Measurements from ENCODE around the gene BTN3A1. TPM values are rescaled to one million over a fixed set of nuclear protein-coding genes. Genes with fewer than 3 reads are reported as not detected.

BTN3A1 gene
- total and polyA plus RNA-seq, 2 of the 8 experiments (the other 6 are each of a cell fraction or from before 2014, with no cell fraction given) = 4.7 to 5.6 TPM

DNA sequence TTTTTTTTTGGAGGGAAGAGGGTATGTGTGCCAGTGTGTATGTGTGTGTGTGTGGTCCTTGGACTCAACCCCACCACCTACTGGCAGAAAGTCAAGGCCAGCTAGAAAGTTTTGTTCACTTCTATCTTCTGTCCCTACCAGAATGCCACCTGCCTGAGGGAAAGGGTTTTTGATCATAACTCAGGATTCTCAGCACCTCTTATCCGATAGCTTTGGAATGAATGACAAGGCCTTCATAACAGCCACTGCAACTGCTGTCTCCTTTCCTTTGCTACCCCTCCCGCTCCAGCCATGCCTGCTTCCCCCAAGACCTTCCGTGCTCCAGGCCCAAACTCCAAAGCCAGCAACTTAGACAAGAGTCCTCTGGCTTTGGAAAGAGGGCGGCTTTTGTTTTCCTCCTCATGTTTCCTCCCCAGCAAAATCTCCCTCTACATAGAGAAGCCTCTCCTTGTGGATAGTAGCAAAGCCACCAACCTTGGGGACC is 18.7 kb downstream of the BTN3A1 start (continued):
- no peak for TF ChIP-seq YY1 (IDR thresholded peaks at IDR 0.05; ENCODE audit: low read depth, low read length)
- no peak; the same call in 1 of the 2 replicates for TF ChIP-seq RFX5 (IDR thresholded peaks at IDR 0.05; ENCODE audit: borderline replicate concordance, low read depth, low read length)
- no peak for TF ChIP-seq CHD1 (IDR thresholded peaks at IDR 0.05; ENCODE audit: low read depth, low read length)
- TF ChIP-seq SUZ12 (IDR thresholded peaks at IDR 0.05; ENCODE audit: low read length) = no peak
- no peak for TF ChIP-seq SP1 (IDR thresholded peaks at IDR 0.05; ENCODE audit: low read depth, low read length)
- TF ChIP-seq KDM1A (IDR thresholded peaks at IDR 0.05; ENCODE audit: borderline replicate concordance, low read length) = no peak
- TF ChIP-seq TEAD4 (IDR thresholded peaks at IDR 0.05; ENCODE audit: low read depth, low read length) = 0 out of 2 replicates have a peak, but pooled peaks have one; percentile 13
- TF ChIP-seq RAD21 (IDR thresholded peaks at IDR 0.05 in 1 of 2, conservative IDR thresholded peaks at IDR 0.05 in 1 of 2; ENCODE audit: low read depth in 2 of 2, low read length in 2 of 2) = peak; percentile 38 to 48; a peak in 3 of 4 replicates
- TF ChIP-seq KDM5A (IDR thresholded peaks at IDR 0.05; ENCODE audit: low read length) = no peak
- TF ChIP-seq TAF7 (optimal IDR thresholded peaks at IDR 0.05; ENCODE audit: borderline replicate concordance, low read depth, low read length) = no peak
- TF ChIP-seq EP300 (IDR thresholded peaks at IDR 0.05; ENCODE audit: borderline replicate concordance in 1 of 2, low read depth in 2 of 2, low read length in 2 of 2) = no peak
- TF ChIP-seq TAF1 (IDR thresholded peaks at IDR 0.05; ENCODE audit: low read depth, low read length) = peak; percentile 19; the same call in 1 of the 2 replicates
- 0 out of 2 replicates have a peak, but pooled peaks have one; percentile 47 for TF ChIP-seq SP4 (IDR thresholded peaks at IDR 0.05; ENCODE audit: low read length)
- TF ChIP-seq RNF2 (IDR thresholded peaks at IDR 0.05; ENCODE audit: borderline replicate concordance, low read depth, low read length, missing control alignments, poor library complexity, severe bottlenecking) = no peak
- TF ChIP-seq EZH2 (IDR thresholded peaks at IDR 0.05; ENCODE audit: low read depth, low read length, severe bottlenecking) = no peak
- TF ChIP-seq KDM4A (IDR thresholded peaks at IDR 0.05; ENCODE audit: low read depth, low read length, severe bottlenecking) = peak; percentile 44
- TF ChIP-seq JUN (IDR thresholded peaks at IDR 0.05; ENCODE audit: low read depth, low read length) = no peak
- TF ChIP-seq CTCF (IDR thresholded peaks at IDR 0.05; ENCODE audit: control extremely low read depth in 1 of 3, insufficient read depth in 1 of 3, low read depth in 1 of 3, low read length in 3 of 3) = peak; percentile 42 to 65 (median 43)

Measured in H1 (cell line).